HG03139 (cell line): ENCODE measurements around the gene ARL14.
A peak's percentile ranks its signal among the peaks of the same experiment; 100 is the strongest.

Experiments used
- ATAC-seq: cut with Tn5 transposase; IDR thresholded peaks from one replicate; pipeline ENCODE4 v1.9.1; 2021; ENCODE audit not compliant: unreplicated experiment

Gene ARL14

GRCh38 chr3:160676547-160677303, at the start of gene ARL14:
ARL14 (plus strand) TSS chr3:160677160; CDS start chr3:160677347, 187 bp downstream.
- ATAC-seq, result no peak

GRCh38 chr3:160629491-160629890, 47.5 kb upstream of the ARL14 start:
- no peak for ATAC-seq

- no peak for ATAC-seq
Observed at GRCh38 chr3:160633361-160634083, 43.4 kb upstream of the ARL14 start.

- ATAC-seq, result no peak
Observed at GRCh38 chr3:160635213-160635612, 41.7 kb upstream of the ARL14 start.

GRCh38 chr3:160637086-160637485, 39.9 kb upstream of the ARL14 start:
- no peak for ATAC-seq

- ATAC-seq, result no peak
Observed at GRCh38 chr3:160638184-160638583, 38.8 kb upstream of the ARL14 start.

GRCh38 chr3:160641665-160642309, 35.2 kb upstream of the ARL14 start:
- no peak for ATAC-seq

GRCh38 chr3:160643994-160644393, 33.0 kb upstream of the ARL14 start:
- no peak for ATAC-seq

GRCh38 chr3:160644491-160644890, 32.5 kb upstream of the ARL14 start:
- ATAC-seq, result no peak

- no peak for ATAC-seq
Observed at GRCh38 chr3:160648701-160649100, 28.3 kb upstream of the ARL14 start.

GRCh38 chr3:160649596-160649995, 27.4 kb upstream of the ARL14 start:
- ATAC-seq, result no peak

- ATAC-seq, result no peak
Observed at GRCh38 chr3:160653512-160653911, 23.4 kb upstream of the ARL14 start.

GRCh38 chr3:160660902-160661301, 16.1 kb upstream of the ARL14 start:
- ATAC-seq, result no peak

- ATAC-seq, result no peak
Observed at GRCh38 chr3:160661660-160662059, 15.3 kb upstream of the ARL14 start.

GRCh38 chr3:160665231-160665630, 11.7 kb upstream of the ARL14 start:
- no peak for ATAC-seq

GRCh38 chr3:160665784-160666526, 11.0 kb upstream of the ARL14 start:
- ATAC-seq, result peak; percentile 79

GRCh38 chr3:160667452-160667851, 9.5 kb upstream of the ARL14 start:
- ATAC-seq, result no peak

GRCh38 chr3:160668454-160668853, 8.5 kb upstream of the ARL14 start:
- ATAC-seq, result no peak

- peak; percentile 90 for ATAC-seq
Observed at GRCh38 chr3:160671231-160671630, 5.7 kb upstream of the ARL14 start.

- no peak for ATAC-seq
Observed at GRCh38 chr3:160671995-160672394, 5.0 kb upstream of the ARL14 start.

GRCh38 chr3:160673188-160673587, 3.8 kb upstream of the ARL14 start:
- ATAC-seq, result no peak
